ENCODE data around the gene ME1.

The ME1 gene

DNA sequence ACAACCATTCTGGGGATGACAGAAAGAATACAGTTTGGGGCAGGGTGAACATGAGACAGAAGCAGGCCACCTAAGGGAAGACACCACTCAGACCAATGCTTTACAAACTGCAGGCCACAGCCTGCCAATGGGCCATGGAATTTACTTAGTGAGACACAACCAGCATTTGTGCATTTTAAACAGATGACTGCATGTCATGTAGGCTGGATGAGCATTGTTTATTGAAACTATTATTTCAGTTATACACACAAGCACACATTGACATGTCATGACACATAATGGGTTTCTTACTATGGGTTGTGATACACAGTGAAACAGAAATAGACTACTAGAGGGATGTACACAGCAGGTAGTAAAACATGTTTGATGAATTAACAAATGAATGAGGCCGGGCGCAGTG lies 245.8 kb downstream of the ME1 start:
- no peak overlapping the region for H3K27ac ChIP-seq (ENCODE audit: low read length)
- H3K4me2 ChIP-seq (ENCODE audit: low read depth, low read length), result no peak overlapping the region
- H3K4me3 ChIP-seq (ENCODE audit: low read length), result no peak overlapping the region
- H3K9ac ChIP-seq (ENCODE audit: low read length), result no peak overlapping the region
- no peak overlapping the region for H2AFZ ChIP-seq (ENCODE audit: low read length)
- 0 out of 2 replicates have a peak, but pooled peaks cover 6% of the 10 kb centered on the region for H3K36me3 ChIP-seq (replicated peaks; ENCODE audit: insufficient read depth, low read length)
- no peaks in the 10 kb centered on the region for H3K9me3 ChIP-seq (replicated peaks; ENCODE audit: insufficient read depth, low read length)
- TF ChIP-seq, protein P1, sequence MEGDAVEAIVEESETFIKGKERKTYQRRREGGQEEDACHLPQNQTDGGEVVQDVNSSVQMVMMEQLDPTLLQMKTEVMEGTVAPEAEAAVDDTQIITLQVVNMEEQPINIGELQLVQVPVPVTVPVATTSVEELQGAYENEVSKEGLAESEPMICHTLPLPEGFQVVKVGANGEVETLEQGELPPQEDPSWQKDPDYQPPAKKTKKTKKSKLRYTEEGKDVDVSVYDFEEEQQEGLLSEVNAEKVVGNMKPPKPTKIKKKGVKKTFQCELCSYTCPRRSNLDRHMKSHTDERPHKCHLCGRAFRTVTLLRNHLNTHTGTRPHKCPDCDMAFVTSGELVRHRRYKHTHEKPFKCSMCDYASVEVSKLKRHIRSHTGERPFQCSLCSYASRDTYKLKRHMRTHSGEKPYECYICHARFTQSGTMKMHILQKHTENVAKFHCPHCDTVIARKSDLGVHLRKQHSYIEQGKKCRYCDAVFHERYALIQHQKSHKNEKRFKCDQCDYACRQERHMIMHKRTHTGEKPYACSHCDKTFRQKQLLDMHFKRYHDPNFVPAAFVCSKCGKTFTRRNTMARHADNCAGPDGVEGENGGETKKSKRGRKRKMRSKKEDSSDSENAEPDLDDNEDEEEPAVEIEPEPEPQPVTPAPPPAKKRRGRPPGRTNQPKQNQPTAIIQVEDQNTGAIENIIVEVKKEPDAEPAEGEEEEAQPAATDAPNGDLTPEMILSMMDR (IDR thresholded peaks at IDR 0.05; ENCODE audit: low read length), result no peak
- TF ChIP-seq EZH2 (optimal IDR thresholded peaks at IDR 0.05; ENCODE audit: low read depth, low read length), result no peak
- no peak for TF ChIP-seq EZH2phosphoT487 (IDR thresholded peaks at IDR 0.05; ENCODE audit: low read length)
- no peaks in the 10 kb centered on the region for H3K9me2 ChIP-seq (replicated peaks; ENCODE audit: insufficient read depth, low read length)
- H3K4me1 ChIP-seq (ENCODE audit: low read length), result peaks cover 8% of the 10 kb centered on the region
- peaks cover 32% of the 10 kb centered on the region for H3K79me2 ChIP-seq (ENCODE audit: low read length)
- no peaks in the 10 kb centered on the region for H4K20me1 ChIP-seq (ENCODE audit: insufficient read depth, low read length)
- no peaks in the 10 kb centered on the region for H3F3A ChIP-seq (ENCODE audit: insufficient read depth, low read length)
- no peaks in the 10 kb centered on the region for H3K27me3 ChIP-seq (replicated peaks; ENCODE audit: insufficient read depth, low read length)
- no peak for DNase-seq

DNA sequence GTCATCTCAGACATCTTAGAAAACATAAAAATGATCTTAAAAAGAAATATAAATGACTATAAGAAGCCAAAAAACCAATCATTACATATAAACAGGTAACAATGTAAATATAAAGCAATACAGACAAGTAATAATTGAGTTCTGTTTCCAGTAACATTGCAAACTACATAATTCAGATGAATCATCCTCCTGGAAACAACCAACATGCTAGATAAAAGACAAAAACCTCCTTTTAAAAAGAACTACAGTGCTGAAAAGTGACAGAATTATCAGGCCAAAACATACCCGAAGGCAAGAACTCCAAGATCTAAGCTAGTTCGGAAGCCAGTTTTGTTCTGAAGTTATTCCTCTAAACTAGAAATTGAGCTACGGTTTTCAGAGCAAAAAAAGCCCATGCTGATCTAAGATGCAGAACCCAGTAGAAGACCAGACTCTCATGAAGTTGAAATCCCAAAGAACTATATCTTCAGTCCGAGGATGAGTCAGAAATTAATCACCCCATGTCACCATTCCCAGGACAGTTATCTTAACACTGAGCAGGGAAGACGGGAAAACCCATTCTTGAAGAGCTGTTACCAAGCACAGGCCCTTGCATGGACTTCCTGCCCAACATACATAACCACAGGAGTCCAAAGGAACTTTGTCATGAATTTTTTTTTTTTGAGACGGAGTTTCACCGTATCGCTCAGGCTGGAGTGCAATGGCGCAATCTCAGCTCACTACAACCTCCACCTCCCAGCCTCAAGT lies 247.6 kb downstream of the ME1 start:
- no peak overlapping the region for H2AFZ ChIP-seq (ENCODE audit: low read length)
- no peaks in the 10 kb centered on the region for H4K20me1 ChIP-seq (ENCODE audit: insufficient read depth, low read length)
- no peak for DNase-seq
- no peaks in the 10 kb centered on the region for H3K9me2 ChIP-seq (replicated peaks; ENCODE audit: insufficient read depth, low read length)
- no peaks in the 10 kb centered on the region for H3F3A ChIP-seq (ENCODE audit: insufficient read depth, low read length)
- peaks cover 8% of the 10 kb centered on the region for H3K4me1 ChIP-seq (ENCODE audit: low read length)
- H3K9me3 ChIP-seq (replicated peaks; ENCODE audit: insufficient read depth, low read length), result no peaks in the 10 kb centered on the region
- H3K4me3 ChIP-seq (ENCODE audit: low read length), result no peak overlapping the region
- H3K9ac ChIP-seq (ENCODE audit: low read length), result no peak overlapping the region
- peaks cover 13% of the 10 kb centered on the region; the same call in 1 of the 2 replicates for H3K79me2 ChIP-seq (ENCODE audit: low read length)
- no peak overlapping the region for H3K27ac ChIP-seq (ENCODE audit: low read length)
- no peak for TF ChIP-seq EZH2phosphoT487 (IDR thresholded peaks at IDR 0.05; ENCODE audit: low read length)
- TF ChIP-seq, protein P1 (IDR thresholded peaks at IDR 0.05; ENCODE audit: low read length), result no peak
- no peak for TF ChIP-seq EZH2 (optimal IDR thresholded peaks at IDR 0.05; ENCODE audit: low read depth, low read length)
- H3K36me3 ChIP-seq (replicated peaks; ENCODE audit: insufficient read depth, low read length), result 0 out of 2 replicates have a peak, but pooled peaks cover 2% of the 10 kb centered on the region
- H3K27me3 ChIP-seq (replicated peaks; ENCODE audit: insufficient read depth, low read length), result no peaks in the 10 kb centered on the region
- H3K4me2 ChIP-seq (ENCODE audit: low read depth, low read length), result no peak overlapping the region

DNA sequence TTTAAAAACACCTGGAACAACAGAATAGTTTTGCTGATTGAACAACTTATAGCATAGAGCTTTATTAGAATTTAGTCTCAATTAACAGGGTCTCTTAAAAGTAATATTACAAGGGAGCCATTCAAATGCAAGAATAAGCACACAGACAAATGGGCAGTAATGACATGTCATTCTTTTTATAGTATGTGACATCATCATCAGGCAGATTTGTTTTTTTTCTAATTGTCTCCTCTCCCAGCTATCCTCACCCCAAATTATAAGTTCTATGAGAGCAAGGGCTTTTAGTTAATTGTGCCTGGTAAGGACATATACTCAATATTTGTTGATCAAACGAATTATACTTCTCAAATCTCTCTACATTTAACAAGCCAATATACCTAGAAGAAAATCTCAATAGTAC lies 248.7 kb downstream of the ME1 start:
- H3K27ac ChIP-seq (ENCODE audit: low read length), result no peak overlapping the region
- no peaks in the 10 kb centered on the region for H4K20me1 ChIP-seq (ENCODE audit: insufficient read depth, low read length)
- no peaks in the 10 kb centered on the region for H3K9me2 ChIP-seq (replicated peaks; ENCODE audit: insufficient read depth, low read length)
- H3K9ac ChIP-seq (ENCODE audit: low read length), result no peak overlapping the region
- DNase-seq, result no peak
- no peak for TF ChIP-seq EZH2phosphoT487 (IDR thresholded peaks at IDR 0.05; ENCODE audit: low read length)
- TF ChIP-seq EZH2 (optimal IDR thresholded peaks at IDR 0.05; ENCODE audit: low read depth, low read length), result no peak
- TF ChIP-seq, protein P1 (IDR thresholded peaks at IDR 0.05; ENCODE audit: low read length), result no peak
- H3K4me1 ChIP-seq (ENCODE audit: low read length), result peaks cover 8% of the 10 kb centered on the region
- no peaks in the 10 kb centered on the region for H3K36me3 ChIP-seq (replicated peaks; ENCODE audit: insufficient read depth, low read length)
- no peak overlapping the region for H3K4me2 ChIP-seq (ENCODE audit: low read depth, low read length)
- H3K4me3 ChIP-seq (ENCODE audit: low read length), result no peak overlapping the region
- no peaks in the 10 kb centered on the region for H3K27me3 ChIP-seq (replicated peaks; ENCODE audit: insufficient read depth, low read length)
- H2AFZ ChIP-seq (ENCODE audit: low read length), result no peak overlapping the region
- H3K79me2 ChIP-seq (ENCODE audit: low read length), result 0 out of 2 replicates have a peak, but pooled peaks cover 5% of the 10 kb centered on the region
- H3F3A ChIP-seq (ENCODE audit: insufficient read depth, low read length), result no peaks in the 10 kb centered on the region
- no peaks in the 10 kb centered on the region for H3K9me3 ChIP-seq (replicated peaks; ENCODE audit: insufficient read depth, low read length)
